Stimulated activated CD4-positive, alpha-beta T cell treated with anti-CD3 and anti-CD28 coated beads, Interleukin-2, amount 100 ng/mL, for 24 hours (primary cell): ENCODE data around the gene EFCAB11.

Experiments used
- DNase-seq, 2 donors: peaks; one replicate each; pipeline ENCODE4 v3.0.0-alpha.2; 2020

EFCAB11 gene

DNA sequence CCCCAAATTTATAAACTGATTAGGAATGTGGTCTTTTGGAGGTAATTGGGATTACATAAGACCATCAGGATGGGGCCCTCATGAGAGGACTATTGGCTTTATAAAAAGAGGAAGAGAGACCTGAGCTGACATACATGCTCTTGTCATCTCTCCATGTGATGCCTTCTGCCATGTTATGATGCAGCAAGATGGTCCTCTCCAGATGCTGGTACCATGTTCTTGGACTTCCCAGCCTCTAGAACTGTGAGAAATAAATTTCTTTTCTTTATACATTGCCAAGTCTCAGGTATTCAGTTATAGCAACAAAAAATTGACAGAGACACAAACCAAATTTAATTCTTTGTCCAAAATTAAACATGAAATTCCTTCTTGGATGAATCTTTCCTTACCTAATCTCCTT lies 92.9 kb downstream of the EFCAB11 start:
- no peak for DNase-seq

DNA sequence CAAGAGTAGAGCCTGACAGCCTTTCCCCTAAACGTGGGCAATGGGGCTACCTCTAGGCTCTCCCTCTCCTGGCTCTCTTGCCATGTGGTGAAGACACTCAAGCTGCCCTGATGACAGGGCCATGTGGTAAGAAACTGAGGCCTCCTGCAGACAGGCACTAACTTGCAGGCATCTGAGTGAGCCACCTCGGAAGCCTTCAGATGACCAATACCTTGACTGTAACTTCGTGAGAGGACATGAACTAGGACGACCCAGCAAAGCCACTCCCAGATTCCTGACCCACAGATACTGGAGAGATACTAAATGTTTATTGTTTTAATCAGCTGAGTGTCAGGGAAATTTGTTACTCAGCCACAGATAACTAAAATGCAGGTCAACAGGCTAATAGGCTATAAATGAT lies 96.4 kb downstream of the EFCAB11 start:
- no peak for DNase-seq

DNA sequence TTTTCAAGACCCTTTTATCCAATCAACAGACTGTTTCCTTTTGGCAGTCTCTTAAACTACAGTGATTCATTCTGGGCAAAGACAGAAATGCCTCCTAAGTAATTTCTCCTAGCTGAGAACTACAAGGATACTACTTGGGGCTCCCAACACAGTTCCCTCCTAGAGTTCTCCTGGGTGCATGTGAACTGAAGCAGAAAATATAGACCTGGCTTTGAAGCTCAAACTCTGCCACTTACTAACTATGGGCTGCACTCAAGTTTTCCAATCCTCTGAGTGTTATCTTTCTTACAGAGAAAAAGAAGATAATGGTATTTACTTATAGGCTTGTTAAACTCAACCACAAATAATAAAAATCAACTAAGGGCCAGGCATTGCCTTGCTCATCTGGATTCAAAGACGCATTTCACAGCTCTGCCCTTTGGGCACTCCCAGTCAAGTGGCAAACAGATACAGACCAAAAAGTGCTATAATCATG lies 97.6 kb downstream of the EFCAB11 start:
- DNase-seq, result no peak

DNA sequence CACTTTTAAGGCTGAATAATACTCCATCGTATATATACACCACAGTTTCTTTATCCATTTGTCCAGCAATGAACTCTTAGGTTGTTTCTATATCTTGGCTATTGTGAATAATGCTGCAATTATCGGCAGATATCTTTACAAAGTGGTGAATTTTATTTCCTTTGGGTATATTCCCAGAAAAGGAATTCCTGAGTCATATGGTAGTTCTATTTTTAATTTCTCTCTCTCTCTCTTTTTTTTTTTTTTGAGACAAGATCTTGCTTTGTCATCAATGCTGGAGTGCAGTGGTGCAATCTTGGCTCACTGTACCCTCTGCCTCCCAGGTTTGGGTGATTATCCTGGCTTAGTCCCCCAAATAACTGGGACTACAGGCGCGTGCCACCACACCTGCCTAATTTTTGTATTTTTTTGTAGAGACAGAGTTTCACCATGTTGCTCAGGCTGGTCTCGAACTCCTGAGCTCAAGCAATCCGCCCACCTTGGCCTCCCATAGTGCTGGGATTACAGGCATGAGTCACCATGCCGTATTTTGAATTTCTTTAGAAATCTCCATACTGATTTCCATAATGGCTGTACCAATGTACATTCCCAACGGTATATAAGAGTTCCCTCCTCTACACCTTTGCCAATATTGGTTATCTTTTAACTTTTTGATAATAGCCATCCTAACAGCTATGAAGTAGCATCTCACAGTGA lies 98.4 kb downstream of the EFCAB11 start:
- no peak for DNase-seq

DNA sequence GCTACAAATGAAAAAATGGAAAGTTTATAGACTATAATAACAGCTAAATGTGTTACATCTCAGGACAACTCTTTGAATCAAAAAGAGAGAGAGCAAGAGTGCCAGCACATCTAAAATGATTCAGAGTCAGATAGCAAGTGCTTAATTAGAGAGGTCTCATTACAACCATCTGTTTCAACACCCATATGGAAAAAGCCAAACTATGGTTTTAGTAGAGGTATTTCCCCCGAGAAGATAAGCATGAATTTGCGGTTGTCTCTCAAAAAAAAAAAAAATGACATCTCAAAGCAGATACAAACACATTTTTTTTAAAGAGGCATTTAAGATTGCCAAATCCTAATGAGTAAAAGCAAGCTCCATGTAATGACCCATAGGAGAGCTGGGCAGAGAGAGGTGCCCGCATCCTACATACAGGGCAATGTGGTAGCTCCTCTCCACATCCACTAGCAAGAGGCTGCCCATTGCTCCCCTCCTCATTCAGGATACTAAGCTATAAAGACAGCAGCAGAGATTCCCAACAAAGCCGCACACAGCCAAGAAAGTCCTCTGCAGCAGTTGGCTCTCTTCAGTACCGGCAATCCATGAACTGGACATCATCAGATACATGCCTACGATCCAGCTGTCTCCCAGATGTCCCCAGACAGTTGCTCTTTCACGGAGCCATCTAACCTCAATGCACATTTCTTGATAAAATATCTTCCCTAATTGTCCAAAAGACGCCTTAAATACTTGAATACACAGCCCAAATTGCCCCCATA lies 100.4 kb downstream of the EFCAB11 start:
- DNase-seq, result no peak

- DNase-seq, result no peak
Observed at GRCh38 chr14:89851106-89851505, 103.4 kb downstream of the EFCAB11 start.

- no peak for DNase-seq
Observed at GRCh38 chr14:89849931-89850330, 104.6 kb downstream of the EFCAB11 start.

GRCh38 chr14:89848165-89848564 lies 106.4 kb downstream of the EFCAB11 start:
- no peak for DNase-seq

DNA sequence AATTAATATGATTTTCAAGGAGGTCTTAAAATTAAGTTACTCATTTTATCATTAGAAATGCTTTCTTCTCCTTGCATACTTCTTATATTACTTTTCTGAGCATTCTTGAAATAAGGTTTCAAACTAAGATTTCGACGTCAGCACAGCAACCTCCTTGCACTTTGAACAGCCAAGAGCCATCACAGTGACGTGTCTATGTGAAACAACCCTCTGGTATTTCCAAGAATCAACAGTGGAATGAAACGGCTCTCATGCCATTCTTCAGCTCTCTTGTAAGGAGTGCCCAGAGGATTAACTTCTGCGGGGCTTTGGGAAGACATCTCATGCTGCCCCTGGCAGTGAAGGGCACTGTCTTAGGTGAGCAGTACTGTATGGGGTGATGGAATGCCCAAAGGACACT lies 109.2 kb downstream of the EFCAB11 start:
- no peak for DNase-seq

DNA sequence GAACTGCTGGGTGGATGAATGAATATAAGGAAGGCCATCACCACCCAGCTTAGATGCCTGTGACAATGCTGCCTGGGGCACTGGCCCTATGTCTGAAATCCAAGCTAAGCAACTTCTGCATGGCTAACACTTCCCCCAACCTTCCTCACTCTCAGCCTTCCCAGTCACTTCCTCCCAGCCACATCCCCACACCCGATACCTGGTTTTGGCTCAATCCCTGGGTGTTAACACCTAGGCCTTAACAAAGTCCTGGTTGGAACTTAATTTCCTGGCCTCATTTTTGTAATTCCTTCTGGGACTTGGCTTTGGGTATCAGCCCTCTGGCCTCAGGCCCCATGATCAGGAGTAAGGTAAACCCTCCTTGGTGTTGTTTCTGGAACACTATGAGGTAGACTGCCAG lies 110.0 kb downstream of the EFCAB11 start:
- no peak for DNase-seq

DNA sequence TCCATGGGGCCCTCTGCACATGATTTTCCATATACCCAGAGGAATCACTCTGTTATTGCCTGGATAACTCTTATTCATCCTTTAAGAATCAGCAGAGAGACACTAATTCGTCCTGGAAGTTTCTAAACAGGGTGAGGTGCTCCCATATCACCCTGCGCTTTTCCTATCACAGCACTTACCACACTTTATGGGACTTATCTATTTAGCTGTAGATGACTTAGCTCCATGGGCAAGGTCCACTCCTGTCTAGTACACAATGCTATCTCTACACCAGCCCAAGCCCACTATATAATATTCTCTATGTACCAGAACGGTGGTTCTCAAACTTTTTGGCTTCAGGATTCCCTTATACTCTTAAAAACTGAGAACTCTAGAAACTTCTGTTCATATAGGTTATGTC lies 111.7 kb downstream of the EFCAB11 start:
- DNase-seq, result no peak

DNA sequence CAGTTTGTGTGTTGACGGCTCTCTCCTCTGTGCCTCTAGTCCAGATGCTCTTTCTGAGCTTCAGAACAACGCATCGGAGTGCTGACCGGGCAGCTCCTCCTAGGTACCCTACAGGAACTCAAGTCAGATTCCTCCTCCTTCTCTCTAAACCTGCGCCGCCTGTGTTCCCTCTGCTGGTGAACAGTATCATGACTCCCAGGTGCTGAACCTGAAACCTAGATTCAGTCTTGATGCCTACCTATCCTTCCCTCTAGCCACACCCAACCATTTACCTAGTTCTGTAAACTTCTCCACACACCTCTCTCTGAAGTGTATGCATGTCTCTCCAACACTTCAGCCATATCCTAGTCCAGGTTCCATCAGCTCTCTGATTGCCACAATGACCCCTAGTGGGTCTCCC lies 112.7 kb downstream of the EFCAB11 start:
- no peak for DNase-seq

- no peak for DNase-seq
Observed at GRCh38 chr14:89836830-89837469, 117.6 kb downstream of the EFCAB11 start.

GRCh38 chr14:89833661-89834060 lies 120.9 kb downstream of the EFCAB11 start:
- DNase-seq, result no peak

DNA sequence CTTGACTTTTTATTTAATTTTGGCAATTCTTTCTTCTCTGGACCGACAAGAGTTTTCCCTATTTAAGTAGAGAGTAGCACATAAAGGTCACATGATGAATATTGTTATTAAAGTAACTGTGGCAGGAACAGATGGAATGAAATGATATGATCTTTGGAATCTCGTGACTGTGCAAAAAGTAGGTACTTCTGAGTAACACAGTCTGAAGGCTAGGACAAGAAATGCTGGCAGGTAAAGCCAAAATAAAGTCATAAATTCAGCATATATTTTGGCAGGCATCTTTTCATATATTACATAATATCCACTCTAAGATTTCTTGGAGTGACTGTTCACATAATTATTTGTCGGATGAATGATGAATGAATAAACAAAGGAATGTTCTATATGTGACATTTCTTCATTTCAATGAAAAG lies 121.4 kb downstream of the EFCAB11 start:
- DNase-seq, result no peak

GRCh38 chr14:89828471-89829165 lies 125.9 kb downstream of the EFCAB11 start:
- no peak for DNase-seq

GRCh38 chr14:89827265-89827664 lies 127.3 kb downstream of the EFCAB11 start:
- no peak for DNase-seq

DNA sequence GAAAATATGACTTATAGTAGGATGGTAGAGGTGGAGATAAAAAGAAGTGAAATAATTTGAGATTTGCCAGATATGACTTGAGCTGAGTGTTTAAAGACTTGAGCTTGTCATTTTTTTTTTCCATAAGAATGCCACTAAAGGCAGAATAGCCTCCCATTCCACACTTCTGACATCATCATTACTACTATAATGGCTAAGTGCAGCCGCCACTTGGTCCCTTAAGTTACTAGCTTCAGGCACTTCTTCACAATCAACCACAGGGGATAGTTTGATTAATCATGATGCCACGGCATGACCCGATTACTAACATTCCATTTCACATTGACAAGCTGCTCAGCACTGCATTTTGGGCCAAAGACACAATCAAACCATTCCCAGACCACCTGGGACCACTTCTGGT lies 127.9 kb downstream of the EFCAB11 start:
- no peak for DNase-seq

GRCh38 chr14:89823743-89824142 lies 130.8 kb downstream of the EFCAB11 start:
- no peak for DNase-seq

GRCh38 chr14:89814126-89814525 lies 140.4 kb downstream of the EFCAB11 start:
- no peak for DNase-seq

DNA sequence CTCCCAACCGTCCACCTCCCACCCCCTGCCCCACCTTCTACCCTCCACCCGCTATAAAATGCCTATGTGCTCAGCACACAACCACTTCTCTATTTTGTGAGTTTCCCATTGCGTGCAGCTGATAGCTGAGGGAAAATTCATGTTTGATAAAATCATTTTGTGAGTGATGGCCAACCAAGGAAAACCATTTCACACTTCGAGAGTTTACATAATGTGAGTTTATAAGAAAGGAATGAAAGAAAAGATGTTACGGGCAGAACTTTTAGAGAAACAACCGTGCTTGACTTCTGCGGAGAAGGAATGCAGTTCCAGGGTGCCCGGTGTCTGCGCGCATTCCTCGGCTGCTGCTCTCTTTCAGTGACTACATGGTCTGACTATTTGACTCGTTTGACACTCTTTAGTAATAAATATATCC lies 140.9 kb downstream of the EFCAB11 start:
- no peak for DNase-seq

GRCh38 chr14:89811954-89812575 lies 142.5 kb downstream of the EFCAB11 start:
- no peak for DNase-seq

- DNase-seq, result no peak
Observed at GRCh38 chr14:89810101-89810500, 144.4 kb downstream of the EFCAB11 start.
